Measurements from ENCODE around the gene EOLA2.
"Not testable (repeated sequence)": the region's sequence is repeated elsewhere in the genome, so short reads cannot be mapped to it uniquely, and the experiment has no call there.

Gene EOLA2

DNA sequence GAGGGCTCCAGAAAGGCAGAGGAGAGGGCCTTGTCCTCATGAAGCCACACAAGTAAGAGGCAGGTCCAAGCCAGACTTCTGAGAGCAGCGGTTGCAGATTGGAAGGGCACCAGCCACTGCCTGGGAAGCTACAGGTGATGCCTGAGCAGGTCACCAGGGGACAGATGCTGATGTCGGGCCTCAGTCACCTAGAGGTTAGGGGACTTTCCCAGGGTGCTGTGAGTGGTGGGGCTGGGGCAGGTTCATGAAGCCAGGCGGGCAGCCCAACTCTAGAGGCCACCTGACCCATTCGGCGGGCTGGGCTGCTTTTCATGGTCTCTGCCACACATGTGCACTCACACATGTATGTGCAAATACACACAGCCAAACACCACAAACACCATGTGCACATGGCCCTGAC lies 5.3 kb downstream of the EOLA2 start:
- not testable (repeated sequence) for DNase-seq (ENCODE audit: low spot score)

- not testable (repeated sequence) for DNase-seq (ENCODE audit: low spot score)
Measured at GRCh38 chrX:149932150-149932549, 6.1 kb downstream of the EOLA2 start.

DNA sequence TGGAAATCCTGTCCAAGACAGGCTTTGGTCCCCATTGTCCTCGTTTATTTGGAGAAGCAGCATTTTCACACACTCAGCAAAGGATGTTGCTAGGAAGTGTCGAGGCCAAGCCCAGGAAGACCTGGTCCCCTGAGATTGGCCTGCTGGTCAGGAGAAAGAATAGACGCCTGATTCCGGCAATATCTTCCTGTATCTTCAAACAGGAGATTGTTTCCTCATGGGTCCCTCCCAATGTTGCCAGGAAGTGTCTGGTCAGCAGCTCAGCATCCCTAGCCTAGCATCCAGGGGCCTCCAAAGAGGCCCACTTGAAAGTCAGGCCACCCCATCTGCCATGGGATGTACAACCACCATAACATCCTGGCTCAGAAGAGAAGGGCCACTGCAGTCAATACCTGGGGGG lies 6.9 kb downstream of the EOLA2 start:
- not testable (repeated sequence) for DNase-seq (ENCODE audit: low spot score)

DNA sequence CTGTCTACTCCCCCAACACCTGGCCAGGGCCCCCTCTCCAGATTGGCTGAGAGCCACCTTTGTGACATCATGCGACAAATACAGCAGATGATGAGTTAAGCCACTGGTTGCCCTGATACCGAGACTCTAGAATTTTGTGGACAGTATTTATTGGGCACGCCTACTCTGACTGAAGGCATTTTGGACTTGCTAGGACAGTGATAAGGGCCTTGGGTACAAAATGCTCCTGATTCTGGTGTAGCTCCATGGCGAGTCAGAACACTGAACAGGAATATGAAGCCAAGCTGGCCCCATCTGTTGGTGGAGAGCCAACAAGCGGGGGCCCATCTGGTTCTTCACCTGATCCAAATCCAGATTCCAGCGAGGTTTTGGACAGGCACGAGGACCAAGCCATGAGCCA lies 8.9 kb downstream of the EOLA2 start, which contains the start of gene HSFX4:
TSS of gene HSFX4 (plus strand) at position 174 of the 400 bp plus-strand sequence. CDS start at position 246, 72 bp downstream.
- DNase-seq (ENCODE audit: low spot score), result not testable (repeated sequence)

DNA sequence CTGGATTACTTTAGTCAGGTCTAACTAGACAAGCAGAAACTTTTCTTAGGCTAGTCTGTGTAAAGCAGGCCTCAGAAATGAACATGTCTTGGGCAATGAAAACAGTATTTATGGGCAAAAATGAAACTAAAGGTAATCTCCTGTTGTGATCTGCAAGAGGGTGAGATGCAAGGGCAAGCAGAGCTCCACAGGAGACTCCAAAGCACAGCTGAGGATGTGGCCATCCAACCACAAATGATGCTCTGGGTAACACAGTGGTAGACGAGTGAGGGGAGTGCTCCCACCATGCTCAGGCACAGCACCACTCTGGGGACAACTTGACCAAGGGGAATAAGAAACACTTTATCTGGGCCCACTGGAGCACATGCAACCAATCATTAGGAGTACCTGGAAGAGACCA lies 9.7 kb downstream of the EOLA2 start:
- DNase-seq (ENCODE audit: low spot score), result not testable (repeated sequence)

DNA sequence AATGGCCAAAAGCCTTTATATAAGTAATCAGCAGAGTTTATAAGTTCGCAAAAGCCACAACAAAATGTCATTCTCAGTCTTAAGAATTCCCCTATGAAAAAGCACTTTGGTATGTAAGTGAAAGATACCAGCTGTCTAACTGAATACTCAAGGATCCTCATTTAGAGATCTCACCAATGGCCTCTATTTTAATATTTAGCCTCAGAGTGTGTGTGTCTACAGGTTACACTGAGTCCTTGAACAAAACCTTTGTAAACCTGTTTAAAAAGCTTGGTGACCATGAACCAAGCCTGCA lies 10.4 kb downstream of the EOLA2 start:
- not testable (repeated sequence) for DNase-seq (ENCODE audit: low spot score)

- not testable (repeated sequence) for DNase-seq (ENCODE audit: low spot score)
Measured at GRCh38 chrX:149927245-149927963, 10.9 kb downstream of the EOLA2 start.

GRCh38 chrX:149924434-149924833 lies 13.9 kb downstream of the EOLA2 start:
- DNase-seq (ENCODE audit: low spot score), result not testable (repeated sequence)

- DNase-seq (ENCODE audit: low spot score), result not testable (repeated sequence)
Measured at GRCh38 chrX:149923836-149924235, 14.5 kb downstream of the EOLA2 start.

GRCh38 chrX:149916745-149917392 lies 21.4 kb downstream of the EOLA2 start:
- DNase-seq (ENCODE audit: low spot score), result no peak

DNA sequence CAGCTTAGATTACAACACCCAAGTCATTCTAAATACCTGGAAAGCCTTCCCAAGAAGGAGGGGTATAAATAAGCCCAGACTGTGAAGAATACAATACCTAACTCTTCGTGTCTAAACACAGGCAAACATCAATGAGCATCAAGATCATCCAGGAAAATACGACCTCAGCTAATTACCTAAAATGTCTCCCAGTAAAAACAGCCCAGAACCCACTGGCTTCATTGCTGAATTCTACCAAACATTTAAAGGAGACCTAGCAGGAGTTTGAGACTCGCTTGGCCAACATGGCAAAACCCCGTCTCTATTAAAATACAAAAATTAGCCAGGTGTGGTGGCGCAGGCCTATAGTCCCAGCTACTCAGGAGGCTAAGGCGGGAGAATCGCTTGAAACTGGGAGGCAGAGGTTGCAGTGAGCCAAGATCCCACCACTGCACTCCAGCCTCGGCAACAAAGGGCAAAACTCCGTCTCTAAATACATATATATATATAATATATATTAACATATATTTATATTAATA lies 28.1 kb downstream of the EOLA2 start:
- no peak for DNase-seq (ENCODE audit: low spot score)

- DNase-seq (ENCODE audit: low spot score), result no peak
Measured at GRCh38 chrX:149909324-149910177, 28.7 kb downstream of the EOLA2 start.

- DNase-seq (ENCODE audit: low spot score), result no peak
Measured at GRCh38 chrX:149908727-149909126, 29.6 kb downstream of the EOLA2 start.

- DNase-seq (ENCODE audit: low spot score), result no peak
Measured at GRCh38 chrX:149908308-149908707, 30.0 kb downstream of the EOLA2 start.

DNA sequence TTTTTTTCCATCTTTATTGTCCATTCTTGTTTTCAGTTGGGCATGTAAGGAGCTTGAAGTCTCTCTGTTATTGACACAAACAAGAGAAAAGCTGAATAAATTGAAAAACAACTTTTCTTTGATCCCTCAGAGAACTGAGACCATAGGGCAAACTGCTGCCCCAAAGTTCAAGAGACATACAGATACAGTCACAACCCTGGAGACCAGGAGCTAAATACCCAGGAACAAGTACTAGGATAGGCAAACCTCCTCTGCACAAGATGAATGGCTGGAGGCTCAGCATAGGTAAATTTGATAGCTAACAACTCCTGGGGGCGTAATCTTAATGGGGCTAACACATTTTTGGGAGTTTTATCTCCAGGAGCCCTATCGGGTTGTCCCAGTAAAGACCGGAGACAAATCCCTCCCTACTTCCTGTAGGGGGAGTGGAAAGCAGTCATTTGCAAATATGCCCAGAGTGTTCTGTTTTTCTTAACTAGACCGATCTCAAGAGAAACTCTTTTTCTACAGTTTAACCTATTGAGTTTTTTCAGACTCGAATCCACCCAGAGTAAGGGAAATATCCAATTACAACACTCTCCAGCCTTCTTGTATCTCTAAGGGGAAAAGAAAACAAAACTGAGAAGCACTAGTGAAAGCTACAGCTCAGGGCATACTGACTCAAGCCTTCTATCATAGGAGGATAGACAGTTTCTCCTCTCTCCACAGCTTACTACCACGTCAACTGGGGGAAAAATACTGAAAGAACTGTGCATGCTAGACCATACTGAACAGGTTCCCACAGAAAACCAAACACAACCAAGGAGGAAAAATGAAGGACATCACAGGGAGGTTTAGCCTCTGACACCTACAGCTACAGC lies 34.2 kb downstream of the EOLA2 start:
- DNase-seq (ENCODE audit: low spot score), result no peak

DNA sequence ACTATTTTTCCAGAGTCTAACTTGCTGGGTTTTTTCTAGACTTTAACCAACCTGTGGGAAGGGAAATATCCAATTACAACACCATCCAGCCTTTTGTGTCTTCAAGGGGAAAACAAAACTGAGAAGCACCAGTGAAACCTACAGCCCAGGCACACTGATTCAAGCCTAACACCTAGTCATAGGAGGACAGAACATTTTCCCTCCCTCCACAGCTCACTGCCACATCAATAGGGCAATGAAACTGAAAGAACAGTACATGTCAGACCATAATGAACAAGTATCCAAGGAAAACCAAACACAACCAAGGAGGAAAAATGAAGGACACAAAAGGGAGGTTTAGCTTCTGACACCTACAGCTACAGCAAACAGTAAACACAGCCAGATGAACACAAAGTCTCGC lies 39.7 kb downstream of the EOLA2 start:
- DNase-seq (ENCODE audit: low spot score), result no peak

- DNase-seq (ENCODE audit: low spot score), result not testable (repeated sequence)
Measured at GRCh38 chrX:149890828-149891227, 47.5 kb downstream of the EOLA2 start.

Measured in RKO (cell line).